Thoracic aorta (tissue), 2 donors: ENCODE data around the gene PTGIR. TPM values are rescaled to one million over a fixed set of nuclear protein-coding genes. Genes with fewer than 3 reads are reported as not detected.

Experiments used
- ATAC-seq: fragments of 150-250 bp; one replicate; pipeline ENCODE4 v1.8.0; 2017; ENCODE audit warnings: low read depth; ENCODE audit not compliant: insufficient number of reproducible peaks, low FRiP score
- DNase-seq: peaks from one replicate; pipeline ENCODE4 v3.0.0-alpha.2; 2020; ENCODE audit warnings: low spot score
- H3K27ac ChIP-seq, 2 donors: fragments of 200-600 bp; sonication (generic); 1 replicate in 1 of 2; 2 replicates in 1 of 2; pipeline ENCODE4 v1.5.1; 2016; ENCODE audit warnings: mild to moderate bottlenecking in 2 of 2, moderate library complexity in 2 of 2
- H3K27me3 ChIP-seq: fragments of 200-600 bp; sonication (generic); replicated peaks from 2 replicates; pipeline ENCODE4 v1.6.0; 2016; ENCODE audit warnings: mild to moderate bottlenecking; ENCODE audit not compliant: insufficient read depth
- H3K36me3 ChIP-seq: fragments of 200-600 bp; sonication (generic); one replicate; pipeline ENCODE4 v1.5.1; 2016
- H3K4me1 ChIP-seq, 2 donors: fragments of 200-600 bp; sonication (generic); 1 replicate in 1 of 2; 2 replicates in 1 of 2; pipeline versions ENCODE4 v1.5.1 to v1.6.0; 2016; ENCODE audit warnings: low read depth in 2 of 2, mild to moderate bottlenecking in 1 of 2; ENCODE audit not compliant: control insufficient read depth in 1 of 2
- H3K4me3 ChIP-seq: fragments of 200-600 bp; sonication (generic); 2 replicates; pipeline ENCODE4 v1.5.1; 2016; ENCODE audit warnings: mild to moderate bottlenecking
- H3K9me3 ChIP-seq: fragments of 200-600 bp; sonication (generic); 2 replicates; pipeline ENCODE4 v1.5.1; 2016
- CTCF ChIP-seq: fragments of 200-600 bp; sonication (generic); IDR thresholded peaks from one replicate; pipeline ENCODE4 v1.5.1; 2019; ENCODE audit warnings: antibody characterized with exemption
- total RNA-seq, 2 donors: library from RNA; depleted of rRNA; stranded (reverse); fragments of >200 nt; gene quantifications; one replicate each; pipeline versions ENCODE4 v1.1.0 to v1.2.3, GENCODE V29; 2016

Gene PTGIR
- total RNA-seq, 2 donors from 2014 or later = 106 to 207 TPM

- peaks cover 32 to 63% of the 10 kb centered on the region in 2 donors for H3K4me1 ChIP-seq
- DNase-seq = no peak
- no peak for ATAC-seq
Observed at GRCh38 chr19:46604781-46605355, 20.0 kb downstream of the PTGIR start.

GRCh38 chr19:46603752-46604231 lies 21.1 kb downstream of the PTGIR start:
- ATAC-seq (no peak), DNase-seq (no peak)
- no peaks in the 10 kb centered on the region for H3K27me3 ChIP-seq
- H3K4me3 ChIP-seq = peak overlapping the region; percentile 99
- H3K9me3 ChIP-seq = no peaks in the 10 kb centered on the region
- peak overlapping the region; percentile 89 to 96 for H3K27ac ChIP-seq
- TF ChIP-seq CTCF = no peak
- H3K36me3 ChIP-seq = peaks cover 22% of the 10 kb centered on the region
- peaks cover 32 to 64% of the 10 kb centered on the region in 2 donors for H3K4me1 ChIP-seq

More at GRCh38 chr19:46604781-46605355, 20.0 kb downstream of the PTGIR start:
- peaks cover 32% of the 10 kb centered on the region for H3K36me3 ChIP-seq
- no peak for TF ChIP-seq CTCF
- peak overlapping the region; percentile 89 to 96 for H3K27ac ChIP-seq
- H3K4me3 ChIP-seq = peak overlapping the region; percentile 53
- H3K9me3 ChIP-seq = no peaks in the 10 kb centered on the region
- H3K27me3 ChIP-seq = no peaks in the 10 kb centered on the region

- TF ChIP-seq CTCF = no peak
- ATAC-seq (no peak), DNase-seq (no peak)
- Histone ChIP-seq H3K36me3 (peaks cover 16% of the 10 kb centered on the region), H3K4me1 (peaks cover 32 to 64% of the 10 kb centered on the region in 2 donors), H3K9me3 (no peaks in the 10 kb centered on the region), H3K4me3 (peak overlapping the region; percentile 99), H3K27me3 (no peaks in the 10 kb centered on the region), H3K27ac (peak overlapping the region; percentile 89 to 96)
Observed at GRCh38 chr19:46603195-46603637, 21.7 kb downstream of the PTGIR start.

- ATAC-seq = no peak
- H3K27me3 ChIP-seq = no peaks in the 10 kb centered on the region
Observed at GRCh38 chr19:46602392-46603194, 22.3 kb downstream of the PTGIR start.

More at GRCh38 chr19:46602392-46603194, 22.3 kb downstream of the PTGIR start:
- no peak for DNase-seq
- peaks cover 12% of the 10 kb centered on the region for H3K36me3 ChIP-seq
- H3K9me3 ChIP-seq = no peaks in the 10 kb centered on the region
- H3K4me3 ChIP-seq = peak overlapping the region; percentile 99
- H3K4me1 ChIP-seq = peaks cover 32 to 59% of the 10 kb centered on the region in 2 donors
- peak overlapping the region; percentile 89 to 96 for H3K27ac ChIP-seq
- TF ChIP-seq CTCF = no peak
